Activated naive CD4-positive, alpha-beta T cell treated with anti-CD3 and anti-CD28 coated beads, Interleukin-2, amount 10 ng/mL, durations not matched to agents 7 days and 5 days (primary cell): Measurements from ENCODE around the gene ZNF614.
"Not testable (repeated sequence)": the region's sequence is repeated elsewhere in the genome, so short reads cannot be mapped to it uniquely, and the experiment has no call there.

Experiments
- CTCF ChIA-PET: fragments of 350-600 bp; sonication (Branson Sonifier 250); formaldehyde crosslinking; loops from one replicate; lab custom pipeline; 2021; ENCODE audit warnings: antibody characterized with exemption; lab: Charles Lee
- DNase-seq: peaks from one replicate; pipeline ENCODE4 v3.0.0-alpha.2; 2020
- H3K27ac Mint-ChIP-seq: one replicate; pipeline ENCODE4 v1.8.0; 2021; ENCODE audit warnings: mild to moderate bottlenecking, moderate library complexity, mixed read lengths
- H3K27me3 Mint-ChIP-seq: one replicate; pipeline ENCODE4 v1.8.0; 2021; ENCODE audit warnings: mild to moderate bottlenecking, mixed read lengths
- H3K36me3 Mint-ChIP-seq: one replicate; pipeline ENCODE4 v1.8.0; 2021; ENCODE audit warnings: mixed read lengths
- H3K4me1 Mint-ChIP-seq: one replicate; pipeline ENCODE4 v1.8.0; 2021; ENCODE audit warnings: mixed read lengths
- H3K4me3 Mint-ChIP-seq: one replicate; pipeline ENCODE4 v1.8.0; 2021; ENCODE audit warnings: mild to moderate bottlenecking, moderate library complexity, mixed read lengths
- H3K9me3 Mint-ChIP-seq: one replicate; pipeline ENCODE4 v1.8.0; 2021; ENCODE audit warnings: mixed read lengths

Gene ZNF614

DNA sequence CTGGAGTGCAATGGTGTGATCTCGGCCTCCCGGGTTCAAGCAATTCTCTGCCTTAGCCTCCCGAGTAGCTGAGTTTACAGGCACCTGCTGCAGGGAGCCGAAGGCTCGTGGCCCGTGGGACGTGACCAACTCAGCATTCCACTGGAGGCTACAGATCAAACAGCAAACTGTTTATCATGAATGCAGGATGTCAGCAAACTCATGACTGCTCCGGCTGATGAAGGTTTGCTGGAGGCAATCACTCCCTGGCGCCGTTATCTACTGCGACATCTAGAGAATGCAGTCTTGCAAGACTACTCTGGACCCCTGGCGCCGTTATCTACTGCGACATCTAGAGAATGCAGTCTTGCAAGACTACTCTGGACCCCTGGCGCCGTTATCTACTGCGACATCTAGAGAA lies 52.4 kb downstream of the ZNF614 start:
- peaks cover 84% of the 10 kb centered on the region for H3K9me3 Mint-ChIP-seq
- DNase-seq, H3K4me3 Mint-ChIP-seq, H3K27me3 Mint-ChIP-seq, H3K4me1 Mint-ChIP-seq, CTCF ChIA-PET, H3K27ac Mint-ChIP-seq: not testable (repeated sequence)
- H3K36me3 Mint-ChIP-seq, result peaks cover 89% of the 10 kb centered on the region

DNA sequence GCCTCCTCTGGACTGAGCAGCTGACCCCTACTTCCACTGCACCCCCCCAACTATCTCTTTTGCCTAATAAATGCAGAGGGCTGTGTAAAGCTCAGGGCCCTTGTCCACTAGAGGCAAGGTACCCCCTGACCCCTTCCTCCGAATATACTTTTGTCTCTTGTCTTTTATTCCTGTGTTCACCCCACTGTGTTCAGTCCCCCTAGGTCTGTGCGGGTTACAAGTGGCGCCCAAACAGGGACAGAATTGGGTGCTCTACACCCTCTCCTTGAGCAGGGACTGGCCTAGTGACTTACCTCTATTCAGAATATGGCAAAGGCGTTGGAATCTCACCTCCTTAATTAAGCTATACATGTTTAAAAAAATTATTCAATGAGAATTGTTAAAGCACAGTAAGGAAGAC lies 56.6 kb downstream of the ZNF614 start:
- H3K27me3 Mint-ChIP-seq, result no peaks in the 10 kb centered on the region
- H3K9me3 Mint-ChIP-seq, result peaks cover 73% of the 10 kb centered on the region
- H3K4me1 Mint-ChIP-seq, result no peaks in the 10 kb centered on the region
- H3K36me3 Mint-ChIP-seq, result peaks cover 85% of the 10 kb centered on the region
- no peak overlapping the region for H3K4me3 Mint-ChIP-seq
- no peak overlapping the region for H3K27ac Mint-ChIP-seq
- CTCF ChIA-PET, result no interaction called here
- no peak for DNase-seq

DNA sequence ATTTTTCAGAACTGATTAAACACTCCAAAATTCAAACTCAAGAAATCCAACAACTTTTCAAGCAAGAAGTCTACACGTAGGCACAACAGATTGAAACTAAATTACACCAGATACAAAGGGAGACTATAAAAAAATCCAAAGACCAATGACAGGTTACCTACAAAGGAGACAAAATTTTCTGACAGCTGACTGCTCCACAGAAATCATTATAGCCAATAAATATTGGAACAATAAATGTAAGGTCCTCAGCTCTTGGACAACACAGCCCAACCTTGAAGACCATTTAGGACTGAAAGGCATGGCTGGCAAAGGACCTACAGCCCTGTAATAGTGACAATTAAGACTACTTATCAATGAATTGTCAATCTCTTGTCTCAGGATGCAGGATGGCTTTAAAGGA lies 57.5 kb downstream of the ZNF614 start:
- DNase-seq, result no peak
- Mint-ChIP-seq H3K27me3 (no peaks in the 10 kb centered on the region), H3K4me1 (no peaks in the 10 kb centered on the region), H3K27ac (no peak overlapping the region), H3K4me3 (no peak overlapping the region), H3K9me3 (peaks cover 70% of the 10 kb centered on the region), H3K36me3 (peaks cover 87% of the 10 kb centered on the region)
- CTCF ChIA-PET, result no interaction called here

DNA sequence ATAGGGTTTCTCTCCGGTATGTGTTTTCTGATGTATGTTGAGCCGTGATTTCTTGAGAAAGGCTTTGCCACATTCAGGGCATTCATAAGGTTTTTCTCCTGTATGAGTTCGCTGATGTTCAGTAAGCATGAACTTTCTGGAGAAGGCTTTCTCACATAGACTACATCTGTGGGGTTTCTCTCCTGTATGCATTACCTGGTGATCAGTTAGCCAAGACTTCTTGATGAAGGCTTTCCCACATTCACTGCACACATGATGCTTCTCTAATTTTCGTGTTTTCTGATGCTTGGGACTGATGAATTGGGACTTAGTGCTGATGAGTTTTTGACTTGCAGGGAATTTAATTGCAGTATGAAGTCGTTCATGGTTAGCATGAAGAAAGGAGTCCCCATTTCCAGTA lies 62.6 kb downstream of the ZNF614 start:
- DNase-seq, result no peak
- no peaks in the 10 kb centered on the region for H3K27me3 Mint-ChIP-seq
- H3K4me1 Mint-ChIP-seq, result no peaks in the 10 kb centered on the region
- CTCF ChIA-PET, result no interaction called here
- peaks cover 72% of the 10 kb centered on the region for H3K9me3 Mint-ChIP-seq
- no peak overlapping the region for H3K27ac Mint-ChIP-seq
- no peak overlapping the region for H3K4me3 Mint-ChIP-seq
- H3K36me3 Mint-ChIP-seq, result peaks cover 65% of the 10 kb centered on the region
